ENCODE data around the gene TKFC. TPM values are rescaled to one million over a fixed set of nuclear protein-coding genes. Genes with fewer than 3 reads are reported as not detected.

The TKFC gene
- total RNA-seq, 4 donors from 2014 or later, result 6.7 to 14.8 (median 11.8) TPM

- in situ Hi-C loops (cut with MboI; ENCODE audit: low sequenced_read_pairs in 4 of 4), result no loop called here
- intact Hi-C loops (cut with DNase I; ENCODE audit: low total_unique reads), result no loop called here
- ATAC-seq, result no peak
- DNase-seq, result no peak
- Histone ChIP-seq H3K27ac (peak overlapping the region in 2 of 4 donors; percentile 28 to 55), H3K9me3 (no peaks in the 10 kb centered on the region), H3K36me3 (peaks cover 0 to 71% of the 10 kb centered on the region in 2 donors), H3K4me1 (peaks cover 5 to 8% of the 10 kb centered on the region in 2 donors), H3K4me3 (no peak overlapping the region), H3K27me3 (no peaks in the 10 kb centered on the region)
- no peak for TF ChIP-seq POLR2A (IDR thresholded peaks at IDR 0.05)
- TF ChIP-seq CTCF (IDR thresholded peaks at IDR 0.05 in 4 of 5, conservative IDR thresholded peaks at IDR 0.05 in 1 of 5), result no peak
These were observed 35.6 kb downstream of the TKFC start for GRCh38 chr11:61368646-61369045.

- in situ Hi-C loops (cut with MboI; ENCODE audit: low sequenced_read_pairs in 4 of 4), result no loop called here
- peak overlapping the region in 3 of 4 donors; percentile 28 to 55 (median 35) for H3K27ac ChIP-seq
These were observed 36.6 kb downstream of the TKFC start for GRCh38 chr11:61369372-61370348.

GRCh38 chr11:61370349-61371005, 37.4 kb downstream of the TKFC start:
- DNase-seq (no peak), ATAC-seq (no peak)
- in situ Hi-C loops (cut with MboI; ENCODE audit: low sequenced_read_pairs in 4 of 4), result no loop called here
- Histone ChIP-seq H3K4me3 (no peak overlapping the region), H3K9me3 (no peaks in the 10 kb centered on the region), H3K36me3 (peaks cover 0 to 55% of the 10 kb centered on the region in 2 donors), H3K4me1 (peaks cover 5 to 8% of the 10 kb centered on the region in 2 donors), H3K27ac (peak overlapping the region in 1 of 4 donors; percentile 35), H3K27me3 (no peaks in the 10 kb centered on the region)
- intact Hi-C loops (cut with DNase I; ENCODE audit: low total_unique reads), result no loop called here
- TF ChIP-seq POLR2A (IDR thresholded peaks at IDR 0.05), result no peak
- no peak for TF ChIP-seq CTCF (IDR thresholded peaks at IDR 0.05 in 4 of 5, conservative IDR thresholded peaks at IDR 0.05 in 1 of 5)

More at GRCh38 chr11:61369372-61370348, 36.6 kb downstream of the TKFC start:
- intact Hi-C loops (cut with DNase I; ENCODE audit: low total_unique reads), result no loop called here
- DNase-seq (peak; percentile 44 to 75), ATAC-seq (peak; percentile 82 to 92)
- TF ChIP-seq POLR2A (IDR thresholded peaks at IDR 0.05) (no peak), CTCF (IDR thresholded peaks at IDR 0.05 in 4 of 5, conservative IDR thresholded peaks at IDR 0.05 in 1 of 5) (no peak)
- Histone ChIP-seq H3K4me3 (no peak overlapping the region), H3K27me3 (no peaks in the 10 kb centered on the region), H3K36me3 (peaks cover 0 to 63% of the 10 kb centered on the region in 2 donors), H3K9me3 (no peaks in the 10 kb centered on the region), H3K4me1 (peaks cover 5 to 8% of the 10 kb centered on the region in 2 donors)

GRCh38 chr11:61372659-61373420, 39.8 kb downstream of the TKFC start:
- in situ Hi-C loops (cut with MboI; ENCODE audit: low sequenced_read_pairs in 4 of 4), result no loop called here
- peaks cover 0 to 36% of the 10 kb centered on the region in 2 donors for H3K36me3 ChIP-seq

More at GRCh38 chr11:61372659-61373420, 39.8 kb downstream of the TKFC start:
- no peak for ATAC-seq
- H3K4me3 ChIP-seq, result no peak overlapping the region
- H3K27ac ChIP-seq, result no peak overlapping the region
- no peak for DNase-seq
- H3K9me3 ChIP-seq, result no peaks in the 10 kb centered on the region
- peaks cover 12 to 13% of the 10 kb centered on the region in 2 donors for H3K4me1 ChIP-seq
- intact Hi-C loops (cut with DNase I; ENCODE audit: low total_unique reads), result no loop called here
- no peaks in the 10 kb centered on the region for H3K27me3 ChIP-seq
- no peak for TF ChIP-seq CTCF (IDR thresholded peaks at IDR 0.05 in 4 of 5, conservative IDR thresholded peaks at IDR 0.05 in 1 of 5)
- no peak for TF ChIP-seq POLR2A (IDR thresholded peaks at IDR 0.05)
